Measurements from ENCODE around the gene LACTB.
A peak's percentile ranks its signal among the peaks of the same experiment; 100 is the strongest.

Gene LACTB

GRCh38 chr15:63121382-63122001 lies at the start of gene LACTB:
LACTB (plus strand) TSS chr15:63121861; CDS start chr15:63121872, 11 bp downstream.
- DNase-seq, result peak; percentile 68

- no peak for DNase-seq
These were observed 49.5 kb upstream of the LACTB start for GRCh38 chr15:63072023-63072650.

DNA sequence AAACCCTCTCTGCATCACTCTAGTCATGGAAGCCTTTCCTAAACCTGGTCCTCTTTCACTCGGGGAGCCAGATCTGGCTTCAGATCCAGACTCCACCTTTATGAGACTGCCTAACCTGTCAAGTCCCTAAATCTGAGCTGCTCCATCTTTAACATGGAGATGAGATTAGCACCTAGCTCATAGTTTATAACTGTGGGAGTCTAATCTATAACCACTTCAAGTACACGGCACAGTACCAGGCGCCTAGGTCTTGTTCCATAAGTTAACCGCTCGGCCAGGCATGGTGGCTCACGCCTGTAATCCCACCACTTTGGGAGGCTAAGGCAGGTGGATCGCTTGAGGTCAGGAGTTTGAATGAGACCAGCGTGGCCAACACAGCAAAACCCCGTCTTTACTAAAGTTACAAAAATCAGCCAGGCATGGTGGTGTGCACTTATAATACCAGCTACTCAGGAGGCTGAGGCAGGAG lies 48.8 kb upstream of the LACTB start:
- no peak for DNase-seq

GRCh38 chr15:63073497-63074172 lies 48.0 kb upstream of the LACTB start:
- DNase-seq, result no peak

DNA sequence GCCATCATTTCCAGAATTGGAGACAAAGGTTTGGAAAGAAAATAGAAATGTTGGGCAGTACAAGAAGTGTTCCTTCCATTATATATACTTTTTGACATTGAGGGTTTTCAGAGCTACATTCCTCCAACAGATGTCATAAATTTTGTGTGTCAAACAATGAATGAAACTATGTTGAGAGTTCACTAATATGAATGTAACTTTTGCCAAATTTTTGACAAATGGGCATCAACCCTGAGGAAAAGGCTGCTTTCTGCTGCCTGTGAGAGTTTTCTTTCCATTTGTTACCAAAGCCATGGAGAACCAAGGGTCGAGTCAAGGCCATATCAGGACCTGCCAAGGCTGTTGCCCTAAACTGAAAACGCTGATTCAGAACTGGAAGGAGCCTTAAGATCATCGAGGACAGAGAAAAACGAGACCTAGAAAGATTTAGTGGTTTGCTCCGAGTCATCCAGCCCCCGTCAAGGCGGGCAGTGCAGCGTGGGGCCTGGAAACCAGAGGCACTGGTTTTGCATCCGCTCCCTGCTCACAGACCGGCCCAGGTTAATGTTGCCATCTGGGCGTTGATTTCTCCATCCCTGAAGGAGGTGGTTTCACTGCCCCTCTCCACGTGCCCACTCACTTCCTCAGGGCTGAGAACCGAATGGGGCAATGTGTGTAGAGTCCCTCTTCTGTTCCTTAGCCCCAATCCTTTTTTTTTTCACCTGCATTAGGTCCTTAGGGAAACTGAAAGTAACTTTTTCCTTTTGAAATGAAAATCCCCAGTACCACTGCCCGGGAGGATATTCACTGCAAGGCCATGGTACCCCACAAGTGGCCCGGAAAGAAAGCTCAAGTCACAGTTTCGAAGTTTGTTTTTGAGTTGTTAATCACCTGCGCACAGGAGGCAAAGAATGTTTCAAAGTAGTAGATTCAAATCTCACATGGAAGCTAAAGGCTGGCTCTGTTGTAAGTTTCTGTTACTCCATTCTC lies 46.4 kb upstream of the LACTB start:
- DNase-seq, result no peak

DNA sequence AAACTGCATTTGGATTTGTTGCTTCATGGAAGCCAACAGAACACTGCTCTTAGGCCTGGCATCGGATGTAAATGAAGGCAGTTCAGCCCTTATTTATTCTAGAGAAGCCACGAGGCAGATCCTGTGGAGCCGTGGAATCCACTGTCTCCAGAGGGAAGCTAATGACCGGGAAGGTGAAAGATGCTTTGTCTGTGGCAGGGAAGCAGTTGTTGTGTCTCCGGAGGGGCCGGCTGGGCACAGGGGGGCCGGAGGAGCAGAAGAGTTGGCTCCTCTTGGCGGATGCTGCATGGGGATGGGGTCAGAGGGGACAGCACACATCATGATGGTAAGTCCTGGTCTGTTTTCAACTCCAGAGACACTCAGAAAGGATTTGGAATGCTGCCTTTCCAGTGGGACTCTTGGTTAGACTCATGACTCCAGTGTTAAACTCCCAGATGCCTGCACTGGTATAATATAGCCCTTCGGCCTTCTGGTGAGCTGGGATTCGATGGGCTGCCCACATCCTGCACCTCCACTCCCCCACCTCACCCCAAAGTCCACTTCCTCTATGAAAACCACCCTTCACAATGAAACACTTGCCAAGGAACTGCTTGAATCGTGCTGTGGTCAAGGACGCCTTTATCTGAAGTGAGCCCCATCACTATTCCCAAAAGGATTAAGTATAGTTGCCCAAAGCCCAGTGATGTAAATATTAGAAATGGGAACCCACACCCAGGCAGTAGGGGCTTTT lies 45.5 kb upstream of the LACTB start:
- DNase-seq, result no peak

DNA sequence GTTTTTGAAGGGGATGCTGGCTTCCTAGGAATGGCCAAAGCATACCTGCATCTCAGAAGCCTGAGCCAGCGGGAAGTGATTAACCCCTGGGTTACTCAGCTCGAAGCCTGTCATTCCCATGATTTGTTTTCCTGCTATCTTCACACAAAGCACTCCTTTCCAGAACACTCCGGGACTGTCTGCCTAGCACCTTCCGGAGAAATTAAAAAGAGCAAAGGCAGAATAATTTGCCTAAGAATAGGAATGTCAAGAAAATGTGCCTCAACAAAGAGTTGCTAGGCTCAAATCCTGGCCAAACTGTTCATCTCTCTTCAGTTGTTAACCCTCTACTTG lies 45.0 kb upstream of the LACTB start:
- DNase-seq, result no peak

GRCh38 chr15:63077952-63078351 lies 43.7 kb upstream of the LACTB start:
- DNase-seq, result no peak

DNA sequence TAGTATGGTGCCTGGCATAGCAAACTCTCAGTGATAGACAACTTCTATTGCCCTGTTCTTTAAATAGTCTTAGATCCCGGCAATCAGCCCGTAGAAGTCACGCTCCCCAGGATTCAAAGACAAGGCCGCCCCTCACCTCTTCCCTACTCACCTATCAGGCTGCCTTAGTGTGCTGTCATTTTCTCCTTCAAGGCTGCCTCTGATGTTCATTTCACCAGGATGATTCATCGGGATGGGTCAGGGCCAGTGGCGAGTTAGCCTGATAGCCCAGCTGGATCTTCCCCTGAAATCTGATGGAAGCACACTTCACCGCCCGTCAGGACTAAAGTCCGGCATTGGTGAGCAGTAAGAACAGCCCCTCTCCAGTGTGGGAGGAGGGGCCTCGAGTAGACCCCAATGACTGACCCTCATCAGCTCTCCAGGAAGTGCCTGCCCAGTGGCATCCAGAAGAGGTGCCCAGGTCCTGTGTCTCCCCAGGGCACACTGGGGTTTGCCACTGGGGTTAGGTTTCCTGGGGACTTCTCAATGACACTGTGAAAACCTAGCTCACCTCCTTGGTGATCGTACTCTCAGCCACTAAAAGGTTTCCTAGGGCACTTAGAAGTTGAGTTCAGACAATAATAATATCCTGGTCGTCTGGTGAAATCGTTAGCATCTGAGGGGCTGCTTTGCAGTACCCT lies 41.6 kb upstream of the LACTB start:
- no peak for DNase-seq

DNA sequence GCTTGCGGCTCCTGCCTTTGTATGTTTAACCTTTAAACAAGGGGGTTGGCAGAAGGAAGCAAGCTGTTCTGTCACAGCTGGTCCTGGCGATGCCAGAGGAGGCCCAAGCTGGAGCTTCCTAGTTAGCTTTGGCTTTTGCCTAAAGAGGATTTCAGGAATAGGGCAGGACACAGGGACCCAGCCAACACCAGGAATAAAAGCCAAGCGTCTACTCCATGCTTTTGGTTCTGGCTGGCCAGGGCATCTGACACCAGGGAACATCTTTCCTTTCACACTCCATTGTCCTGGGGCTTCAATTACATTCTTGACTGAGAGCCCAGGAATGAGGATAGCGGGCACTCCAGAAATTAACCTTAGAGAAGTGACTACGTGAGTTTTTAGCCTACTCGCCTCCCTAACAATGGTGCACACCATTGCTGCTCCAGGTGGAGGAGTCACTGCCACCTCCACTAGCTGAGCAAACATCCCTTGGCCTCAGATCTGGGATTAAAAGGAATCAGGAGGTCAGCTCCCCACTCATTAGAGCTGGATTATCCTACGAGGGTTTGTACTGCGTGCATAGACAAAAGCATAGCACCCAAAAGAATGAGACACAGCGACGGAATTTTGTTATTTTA lies 40.9 kb upstream of the LACTB start:
- no peak for DNase-seq

DNA sequence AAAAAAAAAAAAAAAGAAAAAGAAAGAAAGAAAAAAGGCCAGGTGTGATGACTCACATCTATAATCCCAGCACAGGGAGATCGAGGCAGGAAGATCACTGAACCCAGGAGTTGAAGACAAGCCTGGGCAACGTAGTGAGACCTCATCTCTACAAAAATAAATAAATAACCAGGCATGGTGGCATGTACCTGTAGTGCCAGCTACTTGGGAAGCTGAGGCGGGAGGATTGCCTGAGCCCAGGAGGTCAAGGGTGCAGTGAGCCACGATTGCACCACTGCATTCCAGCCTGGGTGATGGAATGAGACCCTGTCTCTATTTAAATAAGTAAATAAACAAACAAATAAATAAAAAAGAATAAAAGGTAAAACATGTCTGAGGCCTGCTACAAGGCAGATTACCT lies 39.3 kb upstream of the LACTB start:
- no peak for DNase-seq

- DNase-seq, result no peak
These were observed 38.6 kb upstream of the LACTB start for GRCh38 chr15:63083044-63083443.

GRCh38 chr15:63083541-63083940 lies 38.1 kb upstream of the LACTB start:
- DNase-seq, result no peak

- no peak for DNase-seq
These were observed 36.9 kb upstream of the LACTB start for GRCh38 chr15:63084806-63085205.

DNA sequence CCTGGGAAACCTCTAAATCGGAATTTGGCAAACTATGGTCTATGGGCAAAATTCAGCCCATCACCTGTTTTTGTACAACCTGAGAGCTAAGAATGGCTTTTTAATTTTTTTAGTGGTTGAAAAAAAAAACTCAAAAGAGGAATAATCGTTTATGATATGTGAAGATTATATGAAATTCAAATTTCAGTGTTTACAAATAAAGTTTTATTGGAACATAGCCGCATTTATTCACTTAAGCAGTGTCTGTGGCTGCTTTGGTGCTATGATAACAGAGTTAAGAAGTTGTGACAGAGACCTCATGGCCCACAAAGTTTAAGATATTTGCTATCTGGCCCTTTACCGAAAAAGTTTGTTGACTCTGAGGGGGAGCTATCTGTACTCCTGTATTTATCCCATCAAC lies 36.4 kb upstream of the LACTB start:
- no peak for DNase-seq

DNA sequence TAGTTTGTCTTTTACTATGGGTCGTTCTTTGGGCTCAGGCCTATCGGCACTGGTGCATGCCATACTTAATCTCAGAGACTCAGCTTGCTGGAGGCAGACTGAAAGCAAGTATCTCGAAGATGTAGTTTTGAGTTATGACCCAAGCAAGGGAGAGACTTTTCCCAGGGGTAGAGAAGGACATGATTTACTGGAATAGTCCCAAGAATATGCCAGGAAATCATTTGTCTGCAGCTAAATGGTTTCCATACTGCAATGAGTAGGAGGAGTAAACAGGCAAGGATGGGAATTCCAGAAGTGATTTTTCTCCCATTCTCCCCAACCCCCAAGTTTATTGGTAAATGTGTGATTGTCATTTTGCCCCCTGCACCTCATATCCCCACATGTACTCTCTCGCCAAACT lies 35.4 kb upstream of the LACTB start:
- DNase-seq, result no peak

DNA sequence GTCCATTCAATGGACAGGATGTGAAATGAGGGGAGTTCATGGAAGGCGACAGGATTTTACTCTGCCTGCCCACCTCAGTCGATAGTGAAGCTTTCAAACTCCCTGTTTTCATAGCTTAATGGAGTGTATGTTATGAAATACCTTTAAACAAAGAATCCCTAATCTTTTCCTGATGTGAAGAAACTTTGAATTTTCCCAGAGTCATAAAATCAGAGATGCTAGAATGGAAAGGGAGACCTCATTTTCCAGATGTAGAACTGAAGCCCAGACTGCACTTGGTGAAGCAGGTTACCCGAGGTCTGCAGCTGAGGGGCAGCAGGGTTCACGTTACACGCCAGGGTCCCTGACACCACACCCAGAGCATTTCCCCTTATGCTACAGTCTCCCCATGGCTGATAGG lies 34.7 kb upstream of the LACTB start:
- DNase-seq, result no peak

DNA sequence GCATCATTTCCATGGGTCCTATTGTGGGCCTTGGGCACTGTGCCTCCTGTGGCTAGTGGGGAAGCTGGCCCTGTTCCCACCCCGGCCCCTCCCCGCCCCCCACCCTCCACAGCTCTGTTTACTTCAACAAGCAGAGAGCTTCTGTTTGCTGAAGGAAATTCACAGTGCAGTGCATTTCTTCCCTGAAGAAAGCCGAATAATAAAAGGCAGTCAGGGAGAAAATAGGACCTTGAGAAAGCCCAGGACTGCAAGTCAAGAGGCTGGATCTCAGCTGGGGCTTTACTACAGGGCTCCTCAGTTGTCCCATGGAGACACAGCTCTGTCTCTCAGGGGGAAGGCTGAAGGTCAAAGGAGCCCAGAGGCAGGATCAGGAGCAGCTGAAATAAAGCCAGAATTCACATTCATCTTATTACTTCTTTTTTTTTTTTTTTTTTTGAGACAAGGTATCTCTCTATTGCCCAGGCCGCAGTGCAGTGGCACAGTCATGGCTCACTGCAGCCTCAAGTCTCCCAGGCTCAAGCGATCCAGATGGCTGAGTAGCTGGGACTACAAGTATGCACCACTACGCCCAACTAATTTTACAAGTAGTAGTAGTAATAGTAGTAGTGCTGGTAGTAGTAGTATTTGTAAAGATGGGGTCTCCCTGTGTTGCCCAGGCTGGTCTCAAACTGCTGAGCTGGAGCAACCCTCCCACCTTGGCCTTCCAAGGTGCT lies 33.0 kb upstream of the LACTB start:
- no peak for DNase-seq

DNA sequence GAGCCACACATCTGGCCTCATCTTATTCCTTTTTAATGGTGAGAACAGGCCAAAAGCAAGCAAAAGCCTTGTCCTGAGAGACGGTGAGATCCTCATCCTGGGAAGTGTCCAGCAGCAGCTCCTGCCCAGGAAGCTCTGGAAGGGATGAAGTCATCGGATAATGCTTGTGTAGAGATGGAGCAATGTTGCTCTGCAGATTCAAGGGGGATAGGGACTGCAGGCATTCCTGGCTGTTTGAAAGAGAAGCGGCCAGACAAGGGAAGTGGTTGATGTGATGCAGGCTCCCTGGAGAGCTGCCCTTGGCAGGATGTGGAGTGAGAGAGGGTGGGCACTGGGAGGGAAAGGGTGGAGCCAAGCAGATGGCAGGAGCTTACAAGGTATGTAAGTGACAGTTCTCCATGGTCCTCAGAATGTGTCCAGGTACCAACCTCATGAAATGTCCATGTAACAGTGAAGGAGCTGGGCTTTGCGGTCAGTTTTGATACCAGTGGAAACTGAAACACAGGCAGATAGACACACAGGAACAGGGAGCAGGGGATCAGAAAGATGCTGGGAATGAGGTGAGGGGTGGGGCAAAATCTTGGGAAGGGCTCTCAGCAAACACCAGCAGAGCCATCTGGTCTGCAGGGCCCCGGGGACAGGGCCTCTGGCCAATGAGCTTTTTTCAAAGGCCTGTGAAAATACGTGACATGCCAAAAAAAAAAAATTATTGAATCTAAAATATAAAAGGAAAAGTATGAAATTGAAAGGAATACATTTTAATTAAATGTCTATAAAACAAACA lies 32.2 kb upstream of the LACTB start:
- DNase-seq, result no peak

DNA sequence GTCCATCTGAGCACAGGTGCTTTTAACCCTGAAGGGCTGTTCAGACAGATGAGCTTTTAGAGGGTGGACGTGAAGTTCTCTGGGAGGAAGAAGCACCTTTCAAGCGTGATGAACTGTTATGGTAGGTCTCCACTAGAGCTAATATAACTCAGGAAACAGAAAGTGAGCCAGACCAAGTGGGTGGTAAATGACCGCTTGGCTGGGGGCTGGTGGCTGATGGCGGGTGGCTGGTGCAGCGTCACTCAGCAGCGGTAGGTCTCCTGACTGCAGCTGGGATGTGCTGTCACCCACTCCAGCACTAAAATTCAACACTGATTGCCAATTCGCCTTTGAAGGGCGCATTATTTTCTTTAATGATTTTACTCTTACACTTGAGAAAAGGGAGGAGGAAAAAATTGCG lies 31.2 kb upstream of the LACTB start:
- DNase-seq, result no peak
